ENCODE measurements around the gene WDR41.

WDR41 gene

GRCh38 chr5:77444356-77444755 is 47.8 kb downstream of the WDR41 start:
- DNase-seq (ENCODE audit: low read depth), result no peak

- DNase-seq (ENCODE audit: low read depth), result no peak
Measured at GRCh38 chr5:77443670-77444069, 48.4 kb downstream of the WDR41 start.

- no peak for DNase-seq (ENCODE audit: low read depth)
Measured at GRCh38 chr5:77438071-77438470, 54.0 kb downstream of the WDR41 start.

- DNase-seq (ENCODE audit: low read depth), result no peak
Measured at GRCh38 chr5:77437194-77437593, 54.9 kb downstream of the WDR41 start.

GRCh38 chr5:77431719-77432118 is 60.4 kb downstream of the WDR41 start:
- DNase-seq (ENCODE audit: low read depth), result no peak

- DNase-seq (ENCODE audit: low read depth), result no peak
Measured at GRCh38 chr5:77431286-77431685, 60.8 kb downstream of the WDR41 start.

- no peak for DNase-seq (ENCODE audit: low read depth)
Measured at GRCh38 chr5:77430726-77431125, 61.4 kb downstream of the WDR41 start.

GRCh38 chr5:77428526-77428925 is 63.6 kb downstream of the WDR41 start:
- DNase-seq (ENCODE audit: low read depth), result no peak

GRCh38 chr5:77427998-77428397 is 64.1 kb downstream of the WDR41 start:
- DNase-seq (ENCODE audit: low read depth), result no peak

- DNase-seq (ENCODE audit: low read depth), result no peak
Measured at GRCh38 chr5:77426670-77427069, 65.4 kb downstream of the WDR41 start.

- DNase-seq (ENCODE audit: low read depth), result no peak
Measured at GRCh38 chr5:77425998-77426659, 66.0 kb downstream of the WDR41 start.

GRCh38 chr5:77425420-77425819 is 66.7 kb downstream of the WDR41 start:
- DNase-seq (ENCODE audit: low read depth), result no peak

GRCh38 chr5:77424921-77425320 is 67.2 kb downstream of the WDR41 start:
- DNase-seq (ENCODE audit: low read depth), result no peak

GRCh38 chr5:77423022-77423750 is 68.9 kb downstream of the WDR41 start:
- DNase-seq (ENCODE audit: low read depth), result no peak

- no peak for DNase-seq (ENCODE audit: low read depth)
Measured at GRCh38 chr5:77420940-77421339, 71.2 kb downstream of the WDR41 start.

GRCh38 chr5:77419644-77420582 is 72.2 kb downstream of the WDR41 start:
- no peak for DNase-seq (ENCODE audit: low read depth)

- no peak for DNase-seq (ENCODE audit: low read depth)
Measured at GRCh38 chr5:77418601-77419581, 73.2 kb downstream of the WDR41 start.

- DNase-seq (ENCODE audit: low read depth), result no peak
Measured at GRCh38 chr5:77418162-77418561, 74.0 kb downstream of the WDR41 start.

- no peak for DNase-seq (ENCODE audit: low read depth)
Measured at GRCh38 chr5:77413049-77413448, 79.1 kb downstream of the WDR41 start.

- no peak for DNase-seq (ENCODE audit: low read depth)
Measured at GRCh38 chr5:77409870-77410621, 82.1 kb downstream of the WDR41 start.

GRCh38 chr5:77407152-77407551 is 85.0 kb downstream of the WDR41 start:
- DNase-seq (ENCODE audit: low read depth), result no peak
